ENCODE data around the gene SMCO1.
"Not testable (repeated sequence)": the region's sequence is repeated elsewhere in the genome, so short reads cannot be mapped to it uniquely, and the experiment has no call there.

SMCO1 gene, protein sequence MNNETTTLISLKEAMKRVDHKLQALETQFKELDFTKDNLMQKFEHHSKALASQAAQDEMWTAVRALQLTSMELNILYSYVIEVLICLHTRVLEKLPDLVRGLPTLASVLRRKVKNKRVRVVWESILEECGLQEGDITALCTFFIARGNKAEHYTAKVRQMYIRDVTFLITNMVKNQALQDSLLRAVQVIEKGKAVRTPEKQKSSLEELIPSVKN

DNA sequence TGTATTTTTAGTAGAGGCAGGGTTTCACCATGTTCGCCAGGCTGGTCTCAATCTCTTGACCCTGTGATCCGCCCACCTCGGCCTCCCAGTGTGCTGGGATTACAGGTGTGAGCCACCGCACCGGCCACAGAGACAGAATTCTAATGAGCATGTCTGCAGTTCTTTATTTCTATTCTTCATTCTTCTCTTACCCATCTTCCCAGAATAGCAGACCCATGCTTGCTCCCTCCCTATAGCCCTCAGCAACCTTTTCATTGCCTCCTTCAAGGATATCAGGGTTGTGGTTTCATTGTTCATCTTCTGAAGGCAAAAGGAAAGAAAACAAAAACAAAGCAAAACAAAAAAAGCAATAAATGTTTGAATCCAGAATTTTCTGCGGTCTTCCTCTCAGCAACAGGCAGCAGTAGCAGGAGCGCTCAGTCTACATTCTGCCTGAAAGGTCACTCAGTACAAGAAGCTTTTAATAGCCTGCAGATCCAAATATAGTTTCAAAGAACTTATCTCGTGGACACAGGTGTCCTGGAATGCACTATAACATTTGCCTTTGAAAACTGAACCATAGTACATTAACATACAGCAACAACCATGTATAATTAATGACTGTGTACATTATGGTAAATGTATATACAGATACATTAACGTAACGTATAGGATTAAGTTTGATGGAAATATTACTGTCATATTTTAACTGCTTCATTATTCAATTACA is at the start of gene SMCO1:
Gene SMCO1, minus strand, starts transcription at position 434 of the 709 bp plus-strand sequence. Its CDS starts 137 bp downstream, at position 297.
- in situ Hi-C loops (cut with MboI; ENCODE audit: low sequenced_read_pairs) = loop anchor here (25.0 kb wide), 1 partner anchor 253 kb away; no protein-coding TSS in a partner anchor

DNA sequence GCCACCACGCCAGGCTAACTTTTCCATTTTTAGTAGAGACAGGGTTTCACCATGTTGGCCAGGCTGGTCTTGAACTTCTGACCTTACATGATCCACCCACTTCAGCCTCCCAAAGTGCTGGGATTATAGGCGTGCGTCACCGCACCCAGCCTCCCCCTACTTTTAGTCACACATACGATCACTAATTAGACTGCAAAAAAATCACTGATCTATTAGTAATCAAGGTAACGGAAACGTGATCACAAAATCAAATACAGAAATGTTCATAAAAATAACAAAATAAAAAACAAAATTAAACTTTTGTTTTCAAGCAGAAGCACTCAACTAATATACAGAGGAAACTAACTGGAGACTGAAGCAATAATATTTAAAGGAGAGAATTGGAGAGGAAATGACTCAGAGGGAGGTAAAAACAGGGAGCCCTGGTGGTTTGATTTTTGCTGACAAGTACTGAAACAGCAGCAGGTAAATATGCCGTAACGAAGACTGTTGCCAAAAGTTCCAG is 48.6 kb upstream of the SMCO1 start:
- in situ Hi-C loops (cut with MboI; ENCODE audit: low sequenced_read_pairs) = no loop called here

DNA sequence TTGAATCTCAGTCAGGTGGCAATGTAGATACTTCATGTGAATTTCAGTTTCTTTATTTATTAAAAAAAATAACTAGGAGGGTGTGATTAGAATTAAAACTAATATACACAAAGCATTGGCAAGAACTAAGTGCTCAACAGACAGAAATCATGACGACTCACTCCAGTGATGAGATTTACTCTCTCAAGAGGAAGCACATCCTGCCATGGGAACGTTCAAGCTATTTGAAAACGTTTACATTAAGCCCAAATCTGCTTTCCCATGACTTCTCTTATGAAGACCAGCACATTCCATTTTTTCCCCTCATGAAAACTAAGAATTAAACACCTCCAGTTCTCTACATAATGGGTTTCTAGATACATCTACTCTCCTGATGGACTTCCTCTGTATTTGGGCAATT is 44.7 kb upstream of the SMCO1 start:
- in situ Hi-C loops (cut with MboI; ENCODE audit: low sequenced_read_pairs) = no loop called here

DNA sequence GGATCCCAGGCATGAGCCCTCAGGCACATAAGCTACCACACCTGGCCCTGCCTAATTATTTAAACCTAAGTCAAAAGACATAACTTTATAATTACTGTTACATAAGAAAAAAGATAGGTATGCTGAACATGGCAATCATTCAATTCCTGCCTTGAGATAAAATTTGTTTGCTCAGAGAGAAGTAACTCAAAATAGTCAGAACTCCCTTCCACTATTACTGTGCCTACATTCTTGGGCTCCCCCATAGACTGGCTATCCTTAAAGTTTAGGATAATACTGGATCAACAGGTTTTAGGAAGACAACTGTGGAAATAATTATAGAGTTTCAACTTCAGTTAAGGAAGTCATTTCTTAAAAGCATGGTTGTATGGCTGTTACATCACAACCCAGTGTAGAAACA is 43.3 kb upstream of the SMCO1 start:
- in situ Hi-C loops (cut with MboI; ENCODE audit: low sequenced_read_pairs) = no loop called here

DNA sequence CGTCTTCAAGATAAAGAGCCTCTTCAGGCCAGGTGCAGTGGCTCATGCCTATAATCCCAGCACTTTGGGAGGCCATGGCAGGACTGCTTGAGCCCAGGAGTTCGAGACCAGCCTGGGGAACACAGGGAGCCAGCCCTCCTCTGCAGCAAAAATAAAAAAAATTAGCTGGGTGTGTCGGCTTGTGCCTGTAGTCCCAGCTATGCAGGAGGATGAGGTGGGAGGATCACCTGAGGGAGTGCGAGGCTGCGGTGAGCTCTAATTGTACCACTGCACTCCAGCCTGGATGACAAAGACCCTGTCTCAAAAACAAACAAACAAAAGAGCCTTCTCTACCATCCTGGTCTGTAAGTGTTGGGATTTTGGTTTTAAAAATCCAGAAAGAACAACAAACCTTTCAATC is 42.1 kb upstream of the SMCO1 start:
- in situ Hi-C loops (cut with MboI; ENCODE audit: low sequenced_read_pairs) = no loop called here

DNA sequence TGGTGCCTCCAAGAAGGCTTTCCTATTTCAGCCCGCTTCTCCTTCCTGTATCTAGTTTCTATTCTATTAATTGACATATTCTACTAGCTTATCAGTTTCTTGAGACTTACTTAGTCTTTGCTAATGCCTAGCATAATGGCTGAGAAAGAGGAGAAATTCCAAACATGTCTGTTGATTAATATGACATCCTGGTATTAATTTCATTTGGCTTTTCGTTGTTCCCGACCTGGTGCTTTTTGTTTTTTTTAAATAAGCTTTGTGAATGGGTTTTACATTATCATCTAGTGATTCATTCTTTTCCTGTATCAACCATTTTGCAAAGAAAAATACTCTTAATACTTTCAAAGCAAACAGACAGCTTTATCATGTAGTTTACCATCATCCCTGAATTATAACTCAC is 40.1 kb upstream of the SMCO1 start:
- in situ Hi-C loops (cut with MboI; ENCODE audit: low sequenced_read_pairs) = no loop called here

DNA sequence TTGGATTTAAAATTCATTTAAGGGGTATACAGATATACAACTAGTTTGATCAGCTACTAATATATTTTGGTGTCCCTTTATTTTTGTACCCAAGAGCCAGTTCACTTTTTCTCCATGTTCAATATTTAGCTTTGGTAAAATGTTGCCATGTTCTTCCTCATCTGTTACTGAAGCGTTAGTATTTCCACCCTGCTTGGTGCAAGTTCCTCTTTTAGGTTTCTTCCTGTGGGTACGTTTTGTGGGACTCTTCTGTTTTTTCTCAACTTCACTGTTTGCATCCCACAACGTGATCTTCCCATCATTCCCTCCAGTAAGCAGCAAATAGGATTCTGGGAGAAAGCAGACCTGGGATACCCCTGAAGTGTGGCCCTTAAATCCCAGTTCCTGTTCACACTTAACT is 39.1 kb upstream of the SMCO1 start:
- in situ Hi-C loops (cut with MboI; ENCODE audit: low sequenced_read_pairs) = no loop called here

DNA sequence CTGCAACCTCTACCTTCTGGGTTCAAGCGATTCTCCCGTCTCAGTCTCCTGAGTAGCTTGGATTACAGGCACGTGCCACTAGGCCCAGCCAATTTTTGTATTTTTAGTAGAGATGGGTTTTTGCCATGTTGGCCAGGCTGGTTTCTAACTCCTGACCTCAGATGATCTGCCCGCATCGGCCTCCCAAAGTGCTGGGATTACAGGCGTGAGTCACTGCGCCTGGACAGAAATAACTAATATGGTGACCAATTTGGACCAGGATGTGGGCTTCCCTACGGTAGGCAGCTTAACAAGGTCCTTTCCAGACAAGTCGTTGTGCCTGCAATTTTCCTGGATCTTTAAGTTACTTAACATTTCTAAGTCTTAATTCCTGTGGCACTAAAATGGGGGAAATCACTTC is 38.4 kb upstream of the SMCO1 start:
- in situ Hi-C loops (cut with MboI; ENCODE audit: low sequenced_read_pairs) = no loop called here

DNA sequence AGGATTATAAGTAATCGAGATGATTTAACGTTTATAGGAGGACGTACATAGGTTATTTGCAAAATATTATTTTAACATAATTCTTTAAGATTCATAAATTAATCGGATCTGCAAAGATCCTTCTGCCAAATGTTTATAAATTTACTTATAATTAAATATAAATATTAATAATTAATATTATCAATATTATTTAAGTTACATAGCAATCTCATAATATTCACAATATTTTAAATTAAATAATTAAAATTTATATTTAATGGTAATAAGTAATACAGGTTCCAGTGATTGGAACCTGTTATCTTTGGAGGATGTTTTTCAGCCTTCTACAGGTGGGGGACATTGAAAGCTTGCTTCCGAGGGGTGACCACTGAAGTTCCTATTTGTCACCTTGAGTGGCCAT is 37.1 kb upstream of the SMCO1 start:
- in situ Hi-C loops (cut with MboI; ENCODE audit: low sequenced_read_pairs) = no loop called here

DNA sequence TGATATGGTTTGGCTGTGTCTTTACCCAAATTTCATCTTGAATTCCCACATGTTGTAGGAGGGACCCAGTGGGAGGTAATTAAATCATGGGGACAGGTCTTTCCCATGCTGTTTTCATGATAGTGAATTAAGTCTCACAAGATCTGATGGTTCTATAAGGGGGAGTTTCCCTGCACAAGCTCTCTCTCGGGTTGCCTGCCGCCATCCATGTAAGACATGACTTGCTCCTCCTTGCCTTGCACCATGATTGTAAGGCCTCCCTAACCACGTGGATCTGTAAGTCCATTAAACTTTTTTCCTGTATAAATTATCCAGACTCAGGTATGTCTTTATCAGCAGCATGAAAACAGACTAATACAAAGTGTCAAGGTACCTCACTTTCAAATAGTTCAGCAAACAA is 35.0 kb upstream of the SMCO1 start:
- in situ Hi-C loops (cut with MboI; ENCODE audit: low sequenced_read_pairs) = not testable (repeated sequence)

DNA sequence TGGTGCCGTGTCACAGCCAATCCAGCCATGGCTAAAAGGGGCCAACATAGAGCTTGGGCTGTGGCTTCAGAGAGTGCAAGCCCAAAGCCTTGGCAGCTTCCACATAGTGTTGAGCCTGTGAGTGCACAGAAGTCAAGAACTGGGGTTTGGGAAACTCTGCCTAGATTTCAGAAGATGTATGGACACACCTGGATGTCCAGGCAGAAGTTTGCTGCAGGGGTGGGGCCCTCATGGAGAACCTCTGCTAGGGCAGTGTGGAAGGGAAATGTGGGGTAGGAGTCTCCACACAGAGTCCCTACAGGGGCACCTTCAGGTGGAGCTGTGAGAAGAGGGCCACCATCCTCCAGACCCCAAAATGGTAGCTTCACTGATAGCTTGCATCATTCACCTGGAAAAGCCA is 34.2 kb upstream of the SMCO1 start:
- in situ Hi-C loops (cut with MboI; ENCODE audit: low sequenced_read_pairs) = not testable (repeated sequence)

DNA sequence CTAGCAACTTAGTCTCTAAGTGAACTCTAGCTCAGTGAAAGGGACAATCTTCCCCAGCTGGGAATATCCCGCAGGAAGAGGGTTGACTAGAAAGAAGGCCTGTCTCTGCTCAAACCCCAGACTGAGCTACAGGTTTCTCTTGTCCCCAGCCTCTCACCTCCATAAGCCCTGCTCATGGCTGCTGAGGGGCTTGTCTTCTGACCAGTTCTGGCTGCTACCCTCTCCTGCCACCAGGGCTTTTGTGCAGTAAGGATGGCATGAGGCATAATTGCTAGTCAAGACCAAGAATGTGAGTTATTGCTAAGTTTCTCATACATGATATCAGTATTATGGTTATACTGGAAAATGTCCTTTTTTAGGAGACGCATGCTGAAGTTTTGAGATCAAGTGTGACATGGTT is 31.9 kb upstream of the SMCO1 start:
- in situ Hi-C loops (cut with MboI; ENCODE audit: low sequenced_read_pairs) = no loop called here

DNA sequence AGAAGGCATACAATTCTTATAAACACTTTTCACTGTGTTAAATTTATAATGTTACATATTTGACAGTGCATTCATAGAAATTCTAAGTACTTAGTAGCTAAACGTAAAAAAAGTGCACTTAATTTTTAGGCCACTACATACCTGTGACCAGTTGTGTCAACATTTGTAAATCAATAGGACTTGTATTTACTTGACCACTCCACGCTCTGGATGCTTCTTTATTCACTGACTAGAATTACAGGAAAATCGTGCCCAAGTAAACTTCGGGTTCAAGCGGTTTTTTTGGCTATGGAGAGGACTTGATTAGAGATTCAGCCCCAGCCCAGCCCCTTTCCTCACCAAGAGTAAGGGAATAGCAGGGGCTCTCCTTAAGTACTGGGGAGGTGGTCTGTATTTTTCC is 31.4 kb upstream of the SMCO1 start:
- in situ Hi-C loops (cut with MboI; ENCODE audit: low sequenced_read_pairs) = no loop called here

DNA sequence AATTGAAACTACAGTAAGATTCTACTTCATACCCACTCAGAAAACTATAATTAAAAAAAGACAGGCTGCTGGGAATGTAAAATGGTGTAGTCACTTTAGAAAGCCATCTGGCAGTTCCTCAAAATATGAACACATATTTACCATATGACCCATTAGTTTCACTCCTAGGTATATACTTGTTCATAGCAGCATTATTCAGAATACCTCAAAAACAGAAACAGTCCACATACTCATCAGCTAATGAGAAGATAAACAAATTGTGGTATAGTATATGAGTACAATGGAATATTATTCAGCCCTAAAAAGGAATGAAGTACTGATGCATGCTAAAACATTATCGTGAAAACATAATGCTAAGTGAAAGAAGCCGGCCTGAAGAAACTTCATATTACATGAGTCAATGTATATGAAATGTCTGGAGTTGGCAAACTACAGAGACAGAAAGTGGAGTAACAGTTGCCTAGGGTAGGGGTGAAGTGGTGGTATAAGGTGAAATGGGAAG is 29.4 kb upstream of the SMCO1 start:
- in situ Hi-C loops (cut with MboI; ENCODE audit: low sequenced_read_pairs) = no loop called here

DNA sequence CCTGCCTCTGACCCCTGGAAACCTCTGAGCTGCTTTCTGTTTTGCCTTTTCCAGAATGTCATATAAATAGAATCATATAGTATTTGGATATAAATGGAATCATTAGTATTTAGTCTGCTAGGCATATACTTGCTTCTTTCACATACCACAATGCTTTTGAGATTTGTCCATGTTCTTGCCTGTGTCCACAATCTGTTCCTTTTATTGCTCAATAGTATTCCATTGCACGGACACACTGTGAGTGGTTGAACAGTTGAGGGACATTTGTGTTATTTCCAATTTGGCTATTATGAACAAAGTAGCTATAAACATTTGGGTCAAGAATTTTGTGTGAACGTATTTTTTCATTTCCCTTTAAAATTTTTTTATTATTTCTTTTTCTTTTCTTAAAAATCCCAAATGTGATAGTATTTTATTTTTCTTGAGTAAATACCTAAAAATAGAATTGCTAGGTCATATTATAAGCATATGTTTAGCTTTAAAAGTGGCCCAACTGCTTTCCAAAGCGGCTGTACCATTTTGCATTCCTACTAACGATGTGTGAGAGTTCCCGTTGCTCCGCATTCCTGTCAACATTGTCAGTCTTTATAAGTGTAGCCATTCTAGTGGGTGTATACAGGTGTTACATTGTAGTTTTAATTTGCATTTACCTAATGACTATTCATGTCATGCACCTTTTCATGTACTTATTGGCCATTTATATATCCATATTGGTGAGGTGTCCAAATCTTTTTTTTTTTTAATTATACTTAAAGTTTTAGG is 26.7 kb upstream of the SMCO1 start:
- in situ Hi-C loops (cut with MboI; ENCODE audit: low sequenced_read_pairs) = no loop called here

DNA sequence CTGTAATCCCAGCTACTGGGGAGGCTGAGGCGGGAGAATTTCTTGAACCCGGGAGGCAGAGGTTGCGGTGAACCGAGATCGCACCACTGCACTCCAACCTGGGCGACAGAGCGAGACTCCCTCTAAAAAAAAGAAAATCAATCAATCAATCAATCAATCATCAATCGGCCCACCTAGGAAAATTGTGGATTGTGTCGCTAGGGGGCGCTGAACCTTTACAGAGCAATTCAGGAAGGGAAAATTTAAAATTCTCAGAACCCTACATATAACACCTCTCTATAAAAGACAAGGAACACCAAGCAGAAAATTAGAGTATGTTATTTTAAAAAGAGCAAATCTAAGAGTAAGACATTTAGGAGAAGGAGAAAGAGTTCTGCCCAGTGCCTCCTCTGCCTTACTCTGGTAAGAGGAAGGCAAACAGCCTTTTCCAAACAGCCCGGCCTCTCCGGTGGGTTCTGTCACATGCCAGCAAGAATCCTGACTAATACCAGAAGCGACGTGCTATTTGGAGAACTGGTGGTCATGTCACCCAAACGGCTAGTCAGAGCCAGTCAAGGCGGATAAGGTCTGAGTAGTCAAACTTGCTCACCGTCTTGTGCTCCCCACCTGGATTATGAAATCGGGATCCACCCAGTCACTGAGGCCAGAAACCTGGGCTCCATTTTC is 22.3 kb upstream of the SMCO1 start:
- in situ Hi-C loops (cut with MboI; ENCODE audit: low sequenced_read_pairs) = no loop called here

DNA sequence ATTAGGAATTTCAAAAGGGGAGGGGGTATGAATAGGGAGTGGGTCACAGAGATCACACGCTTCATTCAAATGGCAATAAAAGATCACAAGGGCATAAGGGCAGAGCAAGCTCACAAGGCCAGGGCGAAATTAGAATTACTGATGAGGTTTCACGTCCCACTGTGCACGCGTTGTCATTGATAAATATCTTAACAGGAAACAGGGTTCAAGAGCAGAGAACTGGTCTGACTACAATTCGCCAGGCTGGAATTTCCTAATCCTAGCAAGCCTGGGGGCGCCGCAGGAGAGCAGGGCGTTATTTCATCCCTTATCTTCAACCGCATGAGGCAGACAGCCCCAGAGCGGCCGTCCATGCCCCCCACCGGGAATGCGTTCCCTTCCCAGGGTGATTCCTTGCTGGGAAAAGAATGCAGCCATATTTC is 18.1 kb upstream of the SMCO1 start:
- in situ Hi-C loops (cut with MboI; ENCODE audit: low sequenced_read_pairs) = no loop called here

DNA sequence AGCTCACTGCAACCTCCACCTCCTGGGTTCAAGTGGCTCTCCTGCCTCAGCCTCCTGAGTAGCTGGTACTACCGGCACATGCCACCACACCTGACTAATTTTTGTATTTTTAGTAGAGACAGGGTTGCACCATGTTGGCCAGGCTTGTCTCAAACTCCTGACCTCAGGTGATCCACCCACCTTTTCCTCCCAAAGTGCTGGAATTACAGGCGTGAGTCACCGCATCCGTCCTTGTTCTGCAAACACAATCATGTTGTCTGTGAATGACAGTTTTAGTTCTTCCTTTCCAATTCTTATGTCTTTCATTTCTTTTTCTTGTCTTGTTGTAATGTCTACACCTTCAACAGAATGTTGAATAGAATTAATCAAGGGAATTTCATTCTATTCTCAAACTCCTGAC is 16.3 kb upstream of the SMCO1 start:
- in situ Hi-C loops (cut with MboI; ENCODE audit: low sequenced_read_pairs) = no loop called here

DNA sequence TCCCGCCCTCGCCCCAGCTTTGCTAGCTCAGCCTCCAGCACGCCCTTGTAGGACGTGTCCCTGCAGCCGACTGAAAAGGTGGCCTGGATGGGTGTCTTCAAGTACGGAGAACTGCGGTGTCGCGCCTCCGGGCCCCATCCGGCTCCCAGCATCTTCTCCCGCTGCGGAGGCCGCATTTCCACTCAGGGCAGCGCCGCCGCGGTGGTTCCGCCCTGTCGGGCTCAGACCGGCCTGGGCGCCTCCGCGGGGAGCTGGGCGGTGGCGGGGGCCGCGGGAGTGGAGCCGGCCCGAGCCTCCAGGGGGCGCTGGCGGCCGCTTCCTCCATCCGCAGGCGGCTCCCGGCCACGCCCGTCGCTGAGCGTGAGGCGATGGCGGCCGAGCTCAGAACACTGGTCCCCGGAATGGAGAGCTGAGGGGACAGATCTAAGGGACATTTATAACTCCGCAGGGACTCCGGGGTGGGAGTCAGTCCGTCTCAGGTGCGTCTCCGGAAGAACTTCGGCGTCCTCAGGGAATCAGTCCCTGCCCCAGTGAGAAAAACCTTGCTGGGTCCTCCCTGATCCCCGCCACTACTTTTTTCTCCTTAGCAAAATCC is 13.6 kb upstream of the SMCO1 start:
- in situ Hi-C loops (cut with MboI; ENCODE audit: low sequenced_read_pairs) = no loop called here

DNA sequence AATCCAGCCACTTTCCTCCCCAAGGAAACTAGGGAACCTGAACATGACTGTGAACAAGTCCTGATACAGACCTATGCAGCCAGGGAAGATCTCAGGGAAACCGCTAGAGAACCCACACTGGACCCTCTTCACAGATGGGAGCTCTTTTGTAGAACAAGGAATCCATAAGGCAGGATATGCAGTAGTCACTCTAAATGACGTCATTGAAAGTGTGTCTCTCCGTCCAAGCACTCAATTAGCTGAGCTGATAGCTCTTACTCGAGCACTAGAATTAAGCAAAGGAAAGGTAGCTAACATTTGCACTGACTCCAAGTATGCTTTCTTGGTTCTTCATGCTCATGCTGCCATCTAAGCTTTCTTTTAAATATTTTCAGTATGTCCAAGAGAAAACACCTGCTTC is 10.0 kb upstream of the SMCO1 start:
- in situ Hi-C loops (cut with MboI; ENCODE audit: low sequenced_read_pairs) = no loop called here

DNA sequence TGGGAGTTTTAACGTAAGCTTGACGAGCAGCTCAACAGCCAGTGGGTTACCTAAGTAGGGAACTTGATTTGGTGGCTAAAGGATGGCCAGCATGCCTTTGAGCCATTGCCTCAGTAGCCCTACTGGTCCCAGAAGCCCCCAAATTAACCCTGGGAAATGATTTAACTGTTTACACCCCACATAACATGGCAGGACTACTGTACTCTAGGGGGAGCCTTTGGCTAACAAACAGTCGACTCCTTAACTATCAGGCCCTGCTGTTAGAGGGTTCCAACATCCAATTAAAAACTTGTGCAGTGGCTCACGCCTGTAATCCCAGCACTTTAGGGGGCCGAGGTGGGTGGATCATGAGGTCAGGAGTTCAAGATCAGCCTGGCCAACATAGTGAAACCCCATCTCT is 9.4 kb upstream of the SMCO1 start:
- in situ Hi-C loops (cut with MboI; ENCODE audit: low sequenced_read_pairs) = loop anchor here (25.0 kb wide), 1 partner anchor 262 kb away; no protein-coding TSS in a partner anchor

All from hTERT RPE-1 (cell line).